AG04450 (cell line): Measurements from ENCODE around the gene PRR14. TPM values are rescaled to one million over a fixed set of nuclear protein-coding genes. Genes with fewer than 3 reads are reported as not detected.
A peak's percentile ranks its signal among the peaks of the same experiment; 100 is the strongest.
"Not testable (repeated sequence)": the region's sequence is repeated elsewhere in the genome, so short reads cannot be mapped to it uniquely, and the experiment has no call there.

Source experiments
- CTCF ChIA-PET: fragments of 300-600, 350-600 bp; formaldehyde crosslinking; extraction: SDS; loops from one replicate; lab custom pipeline; 2022; ENCODE audit warnings: antibody characterized with exemption, inconsistent platforms; lab: Charles Lee
- POLR2A ChIA-PET: fragments of 350-600 bp; formaldehyde crosslinking; extraction: SDS; loops from one replicate; lab custom pipeline; 2021; ENCODE audit warnings: antibody characterized with exemption, inconsistent platforms; lab: Yijun Ruan, JAX
- DNase-seq: peaks from one replicate; pipeline ENCODE4 v3.0.0-alpha.2; 2011; ENCODE audit warnings: low read depth, low spot score
- H3K27ac ChIP-seq: one replicate; pipeline ENCODE4 v1.5.1; 2012; ENCODE audit warnings: low read depth, low read length, control low read depth
- H3K27me3 ChIP-seq: one replicate; pipeline ENCODE4 v1.6.0; 2012; ENCODE audit warnings: low read length; ENCODE audit not compliant: control insufficient read depth, insufficient read depth
- H3K4me3 ChIP-seq: 2 replicates; pipeline ENCODE4 v1.5.1; 2011; ENCODE audit warnings: mild to moderate bottlenecking, low read depth, low read length, control low read depth
- H3K9me3 ChIP-seq: 2 replicates; pipeline ENCODE4 v1.5.1; 2012; ENCODE audit warnings: low read length; ENCODE audit not compliant: control insufficient read depth, insufficient read depth
- polyA plus RNA-seq: library from polyadenylated mRNA; depleted of rRNA; stranded (reverse); fragments of >200 nt; gene quantifications from 2 replicates; pipeline ENCODE4 v1.2.3, GENCODE V29; 2011
- TF ChIP-seq, protein P1 (sequence below): IDR thresholded peaks from 2 replicates; pipeline ENCODE4 v1.5.1; 2011; ENCODE audit warnings: low read depth, low read length, control low read depth, inconsistent platforms

PRR14 gene
- polyA plus RNA-seq, 1 experiment = 4.9 TPM

DNA sequence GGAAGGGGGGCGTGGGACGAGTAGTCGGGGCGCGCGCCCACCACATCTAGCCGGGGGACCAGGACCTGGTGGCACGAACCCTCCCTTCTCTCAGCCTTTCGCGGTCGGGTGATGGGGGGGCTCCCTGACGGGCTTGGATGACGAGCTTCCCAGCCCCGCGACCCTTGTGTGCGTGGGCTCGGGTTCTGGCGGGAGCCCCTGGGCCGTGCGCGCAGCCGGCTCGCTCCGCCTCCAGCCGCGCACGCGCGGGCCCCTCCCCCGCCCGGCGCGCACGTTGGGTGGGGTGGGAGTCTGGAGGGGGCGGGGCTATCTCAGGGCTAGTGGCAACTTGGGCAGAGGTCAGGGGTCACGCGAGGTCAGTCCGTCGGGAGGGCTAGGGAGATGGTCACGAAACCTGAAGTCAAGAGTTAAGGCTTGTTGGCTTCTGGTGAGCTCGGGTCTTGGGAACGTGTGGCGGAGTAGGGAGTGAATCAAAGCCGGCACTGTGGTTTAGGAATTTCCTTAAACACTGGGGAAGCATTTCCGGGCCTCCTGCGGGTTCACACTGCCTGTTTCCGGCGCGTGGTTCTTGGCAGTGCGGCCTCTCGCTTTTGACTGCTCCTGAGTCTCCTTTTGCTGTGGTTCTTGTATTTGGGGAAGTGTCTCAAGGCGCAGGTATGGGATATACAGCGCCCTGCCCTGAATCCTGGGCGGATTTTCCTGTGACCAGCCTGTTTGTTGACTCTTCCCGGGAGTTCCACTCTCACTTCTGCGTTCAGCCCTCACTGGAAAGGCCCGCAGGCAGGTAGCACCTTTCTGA lies 48.3 kb downstream of the PRR14 start, which contains the start of gene SRCAP:
SRCAP (plus strand) TSS at position 356 of the 799 bp plus-strand sequence. CDS start 1,654 bp downstream, outside the sequence.
- ChIA-PET CTCF (no interaction called here), POLR2A (interaction anchor here (0.6 kb wide), 3 partner anchors 26 to 49 kb away, joined by 3 to 9 read pairs (median 6); no protein-coding TSS in a partner anchor)
- TF ChIP-seq, protein P1, sequence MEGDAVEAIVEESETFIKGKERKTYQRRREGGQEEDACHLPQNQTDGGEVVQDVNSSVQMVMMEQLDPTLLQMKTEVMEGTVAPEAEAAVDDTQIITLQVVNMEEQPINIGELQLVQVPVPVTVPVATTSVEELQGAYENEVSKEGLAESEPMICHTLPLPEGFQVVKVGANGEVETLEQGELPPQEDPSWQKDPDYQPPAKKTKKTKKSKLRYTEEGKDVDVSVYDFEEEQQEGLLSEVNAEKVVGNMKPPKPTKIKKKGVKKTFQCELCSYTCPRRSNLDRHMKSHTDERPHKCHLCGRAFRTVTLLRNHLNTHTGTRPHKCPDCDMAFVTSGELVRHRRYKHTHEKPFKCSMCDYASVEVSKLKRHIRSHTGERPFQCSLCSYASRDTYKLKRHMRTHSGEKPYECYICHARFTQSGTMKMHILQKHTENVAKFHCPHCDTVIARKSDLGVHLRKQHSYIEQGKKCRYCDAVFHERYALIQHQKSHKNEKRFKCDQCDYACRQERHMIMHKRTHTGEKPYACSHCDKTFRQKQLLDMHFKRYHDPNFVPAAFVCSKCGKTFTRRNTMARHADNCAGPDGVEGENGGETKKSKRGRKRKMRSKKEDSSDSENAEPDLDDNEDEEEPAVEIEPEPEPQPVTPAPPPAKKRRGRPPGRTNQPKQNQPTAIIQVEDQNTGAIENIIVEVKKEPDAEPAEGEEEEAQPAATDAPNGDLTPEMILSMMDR = no peak
- peak; percentile 20 for DNase-seq
- H3K9me3 ChIP-seq = no peaks in the 10 kb centered on the region; the same call in 1 of the 2 replicates
- H3K4me3 ChIP-seq = peak within 1 kb of the TSS; percentile 93
- no peaks in the 10 kb centered on the region for H3K27me3 ChIP-seq
- H3K27ac ChIP-seq = peak within 1 kb of the TSS; percentile 100

DNA sequence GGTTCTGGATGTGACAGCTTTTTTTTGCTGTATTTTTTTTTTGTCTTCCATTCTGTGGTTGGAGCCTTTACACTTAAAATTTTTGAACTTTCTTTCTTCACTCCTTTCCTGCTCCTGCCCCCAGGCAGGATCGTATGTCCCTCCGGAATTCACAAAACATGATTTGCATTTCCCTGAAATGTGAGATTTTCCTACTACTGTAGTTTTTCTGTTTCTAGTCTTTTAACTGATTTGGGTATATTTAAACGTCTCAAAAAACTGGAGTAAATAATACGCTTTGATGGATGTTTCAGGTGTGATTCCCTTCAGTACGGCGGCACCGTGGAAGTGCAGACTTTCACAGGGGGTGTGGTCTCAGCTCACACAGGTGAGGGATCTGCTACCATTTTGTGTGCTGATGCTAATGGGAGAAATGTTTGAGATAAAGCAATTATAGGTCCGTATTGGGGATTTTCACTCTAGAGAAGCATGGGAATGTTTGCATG lies 48.9 kb downstream of the PRR14 start:
- TF ChIP-seq, protein P1 = no peak
- Histone ChIP-seq H3K27ac (peak overlapping the region; percentile 77), H3K4me3 (peak overlapping the region; percentile 93), H3K9me3 (no peaks in the 10 kb centered on the region; the same call in 1 of the 2 replicates), H3K27me3 (no peaks in the 10 kb centered on the region)
- POLR2A ChIA-PET = no interaction called here
- CTCF ChIA-PET = no interaction called here
- DNase-seq = no peak

- CTCF ChIA-PET = no interaction called here
Observed at GRCh38 chr16:30700491-30700890, 49.7 kb downstream of the PRR14 start.

DNA sequence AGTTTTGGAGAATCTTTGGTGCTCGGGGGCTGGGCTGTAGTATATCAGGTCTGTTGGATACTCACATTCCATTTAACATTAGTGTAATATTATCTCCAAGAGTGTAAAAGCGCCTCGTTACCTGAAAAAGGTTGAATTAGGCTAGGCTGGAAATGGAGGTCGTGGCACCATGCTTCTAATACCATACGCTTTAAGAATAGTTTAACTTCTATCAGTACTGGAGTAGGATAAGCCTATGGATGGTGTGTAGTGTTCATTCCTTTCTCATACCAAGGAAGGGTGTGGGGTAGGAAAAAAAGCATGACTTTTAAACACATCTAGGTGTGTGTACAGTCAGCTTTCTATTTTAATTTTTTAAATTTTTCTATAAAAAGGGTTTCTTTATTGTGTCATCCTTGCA lies 50.2 kb downstream of the PRR14 start:
- POLR2A ChIA-PET = no interaction called here
- H3K4me3 ChIP-seq = no peak overlapping the region
- TF ChIP-seq, protein P1 = no peak
- CTCF ChIA-PET = no interaction called here
- H3K27ac ChIP-seq = no peak overlapping the region
- H3K27me3 ChIP-seq = no peaks in the 10 kb centered on the region
- no peaks in the 10 kb centered on the region; the same call in 1 of the 2 replicates for H3K9me3 ChIP-seq
- DNase-seq = no peak

More at GRCh38 chr16:30700491-30700890, 49.7 kb downstream of the PRR14 start:
- Histone ChIP-seq H3K9me3 (no peaks in the 10 kb centered on the region; the same call in 1 of the 2 replicates), H3K27me3 (no peaks in the 10 kb centered on the region), H3K27ac (peak overlapping the region; percentile 11), H3K4me3 (no peak overlapping the region)
- TF ChIP-seq, protein P1 = no peak
- no peak for DNase-seq
- POLR2A ChIA-PET = no interaction called here

DNA sequence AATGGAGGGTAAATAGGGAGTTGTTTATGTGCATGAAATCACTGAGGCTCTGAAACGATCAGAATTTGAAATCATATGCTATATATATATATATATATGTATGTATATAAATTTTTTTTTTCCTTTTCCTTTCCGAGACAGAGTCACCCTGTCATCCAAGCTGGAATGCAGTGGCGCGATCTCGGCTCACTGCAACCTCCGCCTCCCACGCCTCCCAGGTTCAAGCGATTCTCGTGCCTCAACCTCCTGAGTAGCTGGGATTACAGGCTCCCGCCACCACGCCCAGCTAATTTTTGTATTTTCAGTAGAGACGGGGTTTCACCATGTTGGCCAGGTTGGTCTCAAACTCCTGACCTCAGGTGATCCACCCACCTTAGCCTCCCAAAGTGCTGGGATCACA lies 52.3 kb downstream of the PRR14 start:
- not testable (repeated sequence) for H3K9me3 ChIP-seq, H3K4me3 ChIP-seq, H3K27me3 ChIP-seq, H3K27ac ChIP-seq, DNase-seq
- ChIA-PET CTCF (interaction anchor here (1.3 kb wide), 1 partner anchor 9 kb away, joined by 4 read pairs; no protein-coding TSS in a partner anchor), POLR2A (interaction anchor here (0.6 kb wide), 1 partner anchor 44 kb away, joined by 3 read pairs; no protein-coding TSS in a partner anchor)
